GM21515 (cell line): ENCODE results near the gene PYGL.
"Not testable (repeated sequence)": the region's sequence is repeated elsewhere in the genome, so short reads cannot be mapped to it uniquely, and the experiment has no call there.

Experiments used
- ATAC-seq: cut with Tn5 transposase; IDR thresholded peaks from one replicate; pipeline ENCODE4 v1.9.1; 2021; ENCODE audit not compliant: unreplicated experiment

Gene PYGL

DNA sequence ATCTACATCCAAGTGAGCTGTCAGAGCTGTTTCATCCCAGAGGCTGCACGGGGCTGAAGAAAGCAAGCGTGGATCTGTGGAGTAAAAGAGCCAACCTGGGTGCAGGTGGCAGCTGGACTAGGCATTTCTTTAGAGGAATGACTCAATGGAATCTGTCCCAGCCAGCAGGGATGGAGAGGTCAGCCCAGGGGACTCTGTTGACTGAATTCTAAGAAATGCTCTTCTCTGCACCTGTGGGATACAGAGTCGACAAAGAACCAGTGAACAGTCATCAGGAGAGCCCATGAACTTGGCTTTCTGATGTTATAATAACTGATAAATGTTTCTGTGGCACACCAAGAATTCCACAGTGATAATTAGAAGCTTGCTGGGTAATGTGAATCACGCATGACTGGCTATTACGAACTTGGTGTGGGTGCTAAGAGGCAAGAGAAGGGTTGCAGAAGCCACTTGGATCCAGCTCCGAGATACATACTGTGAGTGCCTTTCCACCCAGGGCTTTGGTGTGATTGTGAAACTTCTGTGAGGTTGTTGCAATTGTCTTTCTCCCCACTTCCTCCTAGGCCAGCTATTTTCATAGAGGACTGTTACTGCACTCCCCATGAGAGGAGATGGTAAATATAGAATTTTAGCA lies 16.2 kb downstream of the PYGL start:
- no peak for ATAC-seq

DNA sequence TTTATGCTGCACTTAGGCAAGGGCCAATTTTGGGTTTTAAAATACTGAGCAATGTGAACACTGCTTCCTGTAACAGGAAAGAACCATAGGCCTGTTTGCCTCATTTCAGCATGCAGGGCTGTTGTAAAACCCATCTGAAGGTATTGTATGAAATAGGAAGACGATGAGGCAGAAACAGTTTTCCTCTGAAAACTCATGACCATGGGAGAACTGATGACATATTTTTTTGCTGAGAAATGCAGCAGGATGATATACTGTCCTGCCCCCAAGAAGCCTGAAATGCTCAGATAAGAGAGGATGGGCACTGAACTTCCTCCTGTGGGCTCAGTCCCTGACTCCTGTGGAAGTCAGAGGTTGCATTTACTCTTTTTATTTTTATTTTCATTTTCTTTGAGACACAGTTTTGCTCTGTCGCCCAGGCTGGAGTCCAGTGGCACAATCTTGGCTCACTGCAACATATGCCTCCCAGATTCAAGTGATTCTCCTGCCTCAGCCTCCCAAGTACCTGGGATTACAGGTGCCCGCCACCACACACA lies 17.4 kb downstream of the PYGL start:
- ATAC-seq = no peak

DNA sequence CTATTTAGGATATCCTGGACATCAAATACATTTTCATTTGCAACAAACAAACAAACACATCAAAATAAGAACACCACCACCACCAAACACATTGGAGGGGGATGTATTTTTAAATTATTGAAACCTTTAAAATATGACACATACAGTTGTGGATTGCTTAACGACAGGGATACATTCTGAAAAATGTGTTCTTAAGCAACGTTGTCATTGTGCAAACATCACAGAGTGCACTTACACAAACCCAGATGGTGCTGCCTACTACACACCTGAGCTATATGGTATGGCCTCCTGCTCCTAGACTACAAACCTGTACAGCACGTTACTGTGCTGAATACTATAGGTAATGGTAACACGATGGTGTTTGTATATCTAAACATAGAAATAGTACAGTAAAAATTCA lies 19.4 kb downstream of the PYGL start:
- no peak for ATAC-seq

DNA sequence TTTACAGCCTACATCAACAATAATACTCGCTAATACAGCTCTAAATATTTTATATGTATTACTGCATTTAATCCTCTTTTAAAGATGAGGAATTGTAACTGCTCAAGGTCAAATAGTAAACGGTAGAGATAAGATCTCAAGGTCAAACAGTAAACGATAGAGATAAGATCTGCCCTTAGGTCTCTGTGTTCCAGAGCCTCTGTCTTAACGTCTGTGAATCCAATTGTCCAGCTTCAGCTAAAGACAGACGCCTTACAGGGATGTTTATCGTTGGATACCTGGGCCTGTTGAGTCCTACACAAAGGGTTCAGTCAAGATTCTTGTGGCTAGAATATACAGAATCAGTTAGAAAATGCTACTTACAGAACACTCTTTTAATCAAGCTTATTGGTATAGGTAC lies 20.0 kb downstream of the PYGL start:
- no peak for ATAC-seq

DNA sequence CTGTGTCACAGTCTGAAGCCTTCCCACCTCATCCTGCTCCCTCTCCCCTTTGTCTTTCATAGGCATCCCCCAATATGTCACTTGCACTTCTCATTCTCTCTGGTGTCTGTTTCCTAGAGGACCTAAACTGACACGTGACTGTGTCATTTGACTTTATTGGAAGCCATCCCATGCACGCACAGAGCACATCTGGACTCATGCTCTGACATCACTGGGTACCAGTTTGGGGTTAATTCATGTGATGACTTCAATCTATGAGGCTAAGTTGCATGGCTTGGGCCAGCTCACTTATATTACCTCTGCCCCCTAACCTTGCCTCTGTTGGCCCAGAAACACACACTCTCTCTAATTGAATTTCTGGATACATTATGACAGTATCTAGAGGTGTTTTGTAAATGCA lies 21.5 kb downstream of the PYGL start:
- no peak for ATAC-seq

DNA sequence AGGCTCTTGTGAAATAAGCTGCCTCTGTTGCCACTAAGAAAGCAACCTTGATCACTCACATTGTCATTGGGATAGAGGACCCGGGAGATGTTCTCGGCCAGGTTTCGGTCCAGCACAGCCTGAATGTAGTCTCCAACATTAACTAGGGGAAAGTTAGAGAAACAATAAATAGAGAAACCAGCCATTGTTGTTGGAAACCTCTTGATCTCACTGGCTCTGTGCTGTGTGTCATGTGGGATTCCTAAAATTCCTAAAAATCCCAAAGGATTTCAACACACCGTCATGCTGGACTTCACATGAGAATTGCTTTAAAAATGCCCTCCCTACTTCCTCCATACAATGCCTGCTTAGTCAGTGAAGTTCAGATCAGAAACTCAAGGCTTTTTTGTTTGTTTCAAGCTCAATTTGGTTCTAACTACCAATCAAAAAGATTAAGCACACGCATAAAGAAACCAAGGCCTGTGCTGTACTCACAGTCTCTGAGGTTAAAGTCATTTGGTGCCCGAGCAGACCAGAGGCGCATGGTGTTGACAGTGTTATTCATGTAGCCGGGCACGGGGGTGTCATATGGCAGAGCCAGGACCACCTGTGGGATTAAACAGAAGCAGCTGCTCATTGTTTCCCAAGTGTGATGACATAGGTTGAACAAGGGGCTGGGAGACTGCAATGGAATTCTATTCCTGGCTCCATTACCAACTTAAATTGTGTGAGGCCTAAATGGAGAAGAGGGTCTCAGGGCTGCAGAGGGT lies 23.6 kb downstream of the PYGL start:
- ATAC-seq = no peak

DNA sequence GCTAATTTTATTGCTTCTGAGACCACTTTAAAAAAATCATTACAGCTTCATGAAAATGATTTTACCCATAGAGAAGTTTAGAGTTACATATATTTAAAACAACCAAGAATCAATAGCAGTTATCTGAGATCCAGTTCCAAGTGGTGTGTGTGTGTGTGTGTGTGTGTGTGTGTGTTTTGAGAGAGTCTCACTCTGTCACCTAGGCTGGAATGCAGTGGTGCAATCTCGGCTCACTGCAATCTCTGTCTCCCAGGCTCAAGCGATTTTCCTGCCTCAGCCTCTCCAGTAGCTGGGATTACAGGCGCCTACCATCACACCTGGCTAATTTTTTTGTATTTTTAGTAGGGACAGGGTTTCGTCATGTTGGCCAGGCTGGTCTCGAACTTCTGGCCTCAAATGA lies 24.8 kb downstream of the PYGL start:
- ATAC-seq = not testable (repeated sequence)

DNA sequence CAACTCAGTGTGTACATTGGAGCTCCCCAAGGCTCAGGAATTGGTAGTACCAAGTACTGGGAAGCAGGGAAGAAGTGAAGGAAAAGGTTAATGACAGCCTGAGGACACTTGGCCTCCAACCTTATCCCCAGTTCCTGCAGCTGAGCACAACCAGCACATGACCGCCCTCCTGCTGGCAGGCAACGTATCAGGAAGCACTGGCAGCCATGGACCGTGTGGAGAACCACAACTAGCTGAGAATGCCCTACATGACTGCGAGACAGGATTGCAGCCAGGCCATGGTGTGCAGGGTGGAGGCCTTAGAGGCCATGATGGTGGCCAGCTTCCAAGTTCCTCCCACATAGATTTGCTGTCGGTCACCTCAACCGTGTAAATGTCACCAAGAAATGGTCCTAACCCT lies 26.8 kb downstream of the PYGL start:
- no peak for ATAC-seq

DNA sequence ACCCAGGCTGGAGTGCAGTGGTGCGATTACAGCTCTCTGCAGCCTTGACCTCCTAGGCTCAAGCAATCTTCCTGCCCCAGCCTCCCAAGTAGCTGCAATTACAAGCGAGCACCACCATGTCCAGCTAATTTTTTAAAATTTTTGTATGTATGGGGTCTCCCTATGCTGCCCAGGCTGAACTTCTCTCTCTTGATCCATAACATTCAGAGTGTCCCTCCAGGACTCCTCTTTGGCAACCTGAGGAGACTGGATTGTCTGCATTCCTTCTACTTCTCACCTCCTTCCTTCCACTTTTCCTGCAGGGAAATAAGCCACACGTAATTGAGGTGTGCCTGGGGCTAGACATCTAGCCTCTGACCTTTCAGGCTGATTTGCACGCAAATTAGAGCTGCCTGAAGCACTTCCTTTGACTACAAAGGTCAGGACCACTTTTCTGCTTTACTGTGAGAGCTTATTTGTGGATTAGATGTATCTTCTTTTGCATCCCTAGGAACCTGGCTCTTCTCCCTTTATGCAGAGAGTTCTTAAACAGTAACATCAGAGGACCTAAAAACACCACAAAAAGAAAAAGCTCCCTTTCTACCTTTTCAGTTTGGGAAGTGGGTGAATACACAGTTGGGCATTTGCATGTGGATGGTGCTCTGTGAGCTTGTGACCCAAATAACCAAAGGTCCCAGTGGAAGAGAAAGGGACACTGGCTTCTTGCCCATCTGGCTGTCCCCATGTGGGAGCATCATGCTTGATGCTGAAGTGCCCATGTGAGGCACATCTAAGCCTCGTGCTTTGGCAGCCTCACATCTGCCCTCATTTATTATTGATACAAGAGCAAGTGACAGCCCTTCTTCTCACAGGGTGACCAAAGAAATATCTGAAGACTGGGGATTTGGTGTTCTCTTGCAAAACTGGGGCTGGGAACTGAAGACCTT lies 33.5 kb downstream of the PYGL start:
- no peak for ATAC-seq

DNA sequence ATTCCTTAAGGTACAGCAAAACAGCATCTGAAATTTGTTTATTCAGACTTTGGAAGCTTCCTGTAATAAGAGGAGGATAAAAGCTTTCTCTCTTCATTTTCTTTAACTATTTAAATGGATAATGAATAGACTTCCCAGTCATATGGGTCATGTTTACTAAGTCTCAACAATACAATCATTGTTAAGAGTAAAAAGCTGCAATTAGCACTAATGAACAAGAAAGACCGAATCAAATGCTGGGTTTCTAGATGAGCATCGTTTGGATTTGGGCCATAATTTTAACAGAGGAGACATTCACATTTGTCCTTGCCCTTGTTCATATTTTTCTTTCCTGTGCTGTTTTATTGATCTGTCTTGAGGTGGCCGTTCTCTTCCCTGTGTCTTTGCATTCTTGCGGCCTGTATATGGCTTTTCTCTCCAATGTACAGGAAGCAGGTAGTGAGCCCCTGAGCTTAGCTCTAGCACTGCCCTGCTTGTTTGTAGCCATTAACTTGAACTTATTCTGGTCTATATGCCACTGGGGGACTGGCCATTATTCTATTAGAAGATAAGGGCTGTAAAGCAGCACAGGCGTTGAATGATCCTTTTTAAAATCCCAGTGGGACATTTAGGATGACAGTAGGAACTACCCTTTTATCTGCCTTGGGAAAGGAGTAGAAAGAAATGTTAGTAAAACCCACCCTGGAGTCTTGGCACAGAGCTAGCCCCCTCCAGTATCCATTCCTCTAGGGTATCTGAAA lies 37.8 kb downstream of the PYGL start:
- no peak for ATAC-seq

- ATAC-seq = no peak
These were observed 39.6 kb downstream of the PYGL start for GRCh38 chr14:50904719-50905118.

GRCh38 chr14:50901361-50901760 lies 42.9 kb downstream of the PYGL start:
- ATAC-seq = no peak

DNA sequence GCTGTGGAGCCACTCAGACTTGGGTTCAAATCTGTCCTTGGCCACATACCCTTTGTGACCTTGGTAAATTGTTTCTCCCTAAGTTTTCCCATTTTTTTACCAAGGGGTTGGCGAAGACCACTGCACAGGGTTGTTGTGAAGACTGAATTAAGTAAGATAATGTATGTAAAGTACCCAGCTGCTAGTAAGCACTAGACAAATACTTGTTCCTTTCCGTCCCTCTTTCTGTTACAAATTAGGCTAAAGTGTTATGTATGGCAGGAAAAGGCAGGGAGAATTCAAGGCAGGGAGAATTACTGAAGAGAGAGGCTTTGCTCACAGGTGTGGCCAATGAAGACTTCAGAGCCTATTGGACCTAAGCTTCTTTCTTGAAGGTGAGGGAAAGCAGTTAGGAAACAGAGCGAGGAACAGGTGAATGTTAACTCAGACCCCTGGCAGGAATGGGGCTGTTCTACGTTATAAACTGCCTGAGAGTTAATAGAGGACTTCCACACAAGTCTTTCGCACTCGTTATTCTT lies 46.6 kb downstream of the PYGL start:
- no peak for ATAC-seq

DNA sequence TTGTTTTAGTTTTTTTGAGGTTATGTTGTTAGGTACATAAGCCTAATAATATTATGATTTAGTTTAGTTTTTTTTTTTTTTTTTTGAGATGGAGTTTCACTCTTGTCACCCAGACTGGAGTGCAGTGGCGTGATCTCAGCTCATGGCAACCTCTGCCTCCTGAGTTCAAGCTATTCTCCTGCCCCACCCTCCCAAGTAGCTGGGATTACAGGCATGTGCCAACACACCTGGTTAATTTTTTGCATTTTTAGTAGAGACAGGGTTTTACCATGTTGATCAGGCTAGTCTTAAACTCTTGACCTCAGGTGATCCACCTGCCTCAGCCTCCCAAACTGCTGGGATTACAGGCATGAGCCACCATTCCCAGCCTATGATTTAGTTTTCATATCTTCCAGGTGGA lies 47.3 kb downstream of the PYGL start:
- ATAC-seq = not testable (repeated sequence)

DNA sequence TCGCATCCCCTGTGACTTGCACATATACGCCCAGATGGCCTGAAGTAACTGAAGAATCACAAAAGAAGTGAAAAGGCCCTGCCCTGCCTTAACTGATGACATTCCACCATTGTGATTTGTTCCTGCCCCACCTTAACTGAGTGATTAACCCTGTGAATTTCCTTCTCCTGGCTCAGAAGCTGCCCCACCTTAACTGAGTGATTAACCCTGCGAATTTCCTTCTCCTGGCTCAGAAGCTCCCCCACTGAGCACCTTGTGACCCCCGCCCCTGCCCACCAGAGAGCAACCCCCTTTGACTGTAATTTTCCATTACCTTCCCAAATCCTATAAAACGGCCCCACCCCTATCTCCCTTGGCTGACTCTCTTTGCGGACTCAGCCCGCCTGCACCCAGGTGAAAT lies 47.9 kb downstream of the PYGL start:
- ATAC-seq = not testable (repeated sequence)

DNA sequence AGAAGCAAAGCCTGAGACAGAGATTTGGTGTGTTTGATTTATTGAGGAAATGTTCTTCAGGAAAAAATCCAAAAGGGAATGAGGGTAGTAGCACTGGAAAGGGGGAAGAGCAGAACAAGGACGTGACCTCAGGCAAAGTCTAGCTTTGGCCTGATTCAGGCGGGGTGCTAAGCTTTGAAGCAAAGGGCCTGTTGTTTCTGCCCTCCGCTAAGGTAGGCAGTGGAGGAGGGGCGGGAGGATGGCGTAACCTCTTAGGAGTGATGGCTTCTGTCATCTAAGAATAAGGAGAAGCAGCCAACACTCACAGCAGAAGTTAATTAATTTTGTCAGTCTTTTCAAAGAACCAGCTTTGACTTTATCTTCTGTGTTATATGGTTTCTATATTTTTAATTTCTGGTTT lies 52.0 kb downstream of the PYGL start:
- ATAC-seq = no peak

DNA sequence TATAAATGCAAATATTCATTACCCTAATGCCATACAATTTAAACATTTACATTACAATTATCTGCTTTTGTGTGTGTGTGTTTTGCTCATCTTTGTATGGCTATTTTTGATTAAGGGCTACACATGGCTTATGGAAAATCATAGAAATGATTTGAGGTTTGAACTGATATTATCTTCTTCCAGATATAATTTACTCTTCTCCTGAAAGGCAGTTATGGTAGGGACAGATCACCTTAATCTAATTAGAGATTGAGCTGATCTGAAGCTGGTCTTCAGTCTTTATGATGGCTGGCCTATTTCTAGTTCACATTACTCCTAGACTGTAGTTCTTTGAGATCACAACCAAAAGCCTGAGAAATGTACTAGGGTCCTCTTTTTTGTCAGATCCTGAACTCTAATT lies 56.8 kb downstream of the PYGL start:
- ATAC-seq = no peak

- no peak for ATAC-seq
These were observed 60.5 kb downstream of the PYGL start for GRCh38 chr14:50883827-50884197.

DNA sequence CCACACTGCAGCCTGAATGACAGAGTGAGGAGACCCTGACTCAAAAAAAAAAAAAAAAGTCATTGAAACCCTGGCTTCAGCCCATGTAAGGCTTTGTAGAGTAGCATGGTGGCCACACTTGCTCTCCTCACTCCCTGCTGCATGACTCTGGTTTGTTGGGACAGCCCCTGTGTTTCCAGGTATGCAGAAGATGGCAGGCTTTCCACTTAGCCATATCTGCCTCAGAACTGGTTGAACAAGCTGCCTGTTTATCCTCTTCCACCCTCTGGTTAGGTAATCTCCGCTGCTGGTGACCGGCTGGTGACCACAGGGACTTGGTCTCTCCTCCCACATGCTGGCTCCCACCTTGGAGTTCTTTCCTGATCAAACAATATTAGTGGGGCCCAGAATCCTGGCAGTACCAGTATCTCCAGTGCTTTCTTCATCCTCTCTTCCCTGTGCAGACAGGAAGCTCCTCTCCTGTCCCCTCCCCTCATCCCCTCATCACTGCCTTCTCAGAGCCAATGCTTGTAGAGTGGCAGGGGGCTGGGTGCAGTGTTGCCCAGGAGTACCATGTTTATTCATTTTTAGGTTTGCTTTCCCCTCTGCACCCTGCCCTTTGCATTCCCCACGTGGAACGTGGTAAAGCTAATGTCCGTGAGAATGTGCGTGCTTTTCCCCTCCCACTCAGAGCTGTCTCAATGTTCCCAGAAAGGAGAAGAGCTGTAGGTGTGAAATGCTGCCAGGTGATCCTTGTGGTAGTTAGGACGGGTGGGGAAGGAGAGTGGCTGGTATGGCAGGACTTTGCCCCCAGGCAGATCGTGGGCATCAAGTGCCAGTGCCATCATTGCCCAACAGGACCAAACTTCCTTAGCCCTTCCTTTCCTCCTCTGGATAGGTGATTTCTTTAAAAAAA lies 61.1 kb downstream of the PYGL start:
- no peak for ATAC-seq
